Smooth muscle cell (in vitro differentiated cells): Measurements from ENCODE around the gene UBE2Q1. TPM values are rescaled to one million over a fixed set of nuclear protein-coding genes. Genes with fewer than 3 reads are reported as not detected.

Source experiments
- DNase-seq: peaks from one replicate; lab custom pipeline; 2025; ENCODE audit not compliant: unreplicated experiment; lab: John Stamatoyannopoulos, UW
- H2AFZ ChIP-seq: fragments of 200-600 bp; sonication (generic); 2 replicates; pipeline ENCODE4 v1.6.0; 2016; ENCODE audit warnings: antibody characterized with exemption, low read depth, mild to moderate bottlenecking
- H3F3A ChIP-seq: fragments of 200-600 bp; sonication (generic); 2 replicates; pipeline ENCODE4 v1.6.0; 2017; ENCODE audit warnings: antibody characterized with exemption, low read depth
- H3K27ac ChIP-seq: fragments of 200-600 bp; sonication (generic); 2 replicates; pipeline ENCODE4 v1.5.1; 2016; ENCODE audit warnings: low read depth, mild to moderate bottlenecking
- H3K27me3 ChIP-seq: fragments of 200-600 bp; sonication (generic); 2 replicates; pipeline ENCODE4 v1.6.1; 2016; ENCODE audit warnings: low read depth, mild to moderate bottlenecking
- H3K36me3 ChIP-seq: fragments of 200-600 bp; sonication (generic); 2 replicates; pipeline ENCODE4 v1.5.1; 2016; ENCODE audit warnings: low read depth
- H3K4me1 ChIP-seq: fragments of 200-600 bp; sonication (generic); 2 replicates; pipeline ENCODE4 v1.5.1; 2016; ENCODE audit warnings: low read depth
- H3K4me2 ChIP-seq: fragments of 200-600 bp; sonication (generic); 2 replicates; pipeline ENCODE4 v1.6.0; 2016; ENCODE audit warnings: mild to moderate bottlenecking
- H3K4me3 ChIP-seq: fragments of 200-600 bp; sonication (generic); 2 replicates; pipeline ENCODE4 v1.5.1; 2016; ENCODE audit warnings: mild to moderate bottlenecking
- H3K79me2 ChIP-seq: fragments of 200-600 bp; sonication (generic); 2 replicates; pipeline ENCODE4 v1.6.0; 2016; ENCODE audit warnings: low read depth, mild to moderate bottlenecking
- H3K9ac ChIP-seq: fragments of 200-600 bp; sonication (generic); 2 replicates; pipeline ENCODE4 v1.6.0; 2016; ENCODE audit warnings: low read depth
- H3K9me3 ChIP-seq: fragments of 200-600 bp; sonication (generic); replicated peaks from 2 replicates; pipeline ENCODE4 v1.5.1; 2016; ENCODE audit warnings: low read depth
- H4K20me1 ChIP-seq: fragments of 200-600 bp; sonication (generic); 2 replicates; pipeline ENCODE4 v1.6.0; 2016; ENCODE audit warnings: low read depth
- CTCF ChIP-seq: fragments of 200-600 bp; sonication (generic); IDR thresholded peaks from 2 replicates; pipeline ENCODE4 v1.5.1; 2017; ENCODE audit warnings: borderline replicate concordance, mild to moderate bottlenecking, antibody characterized with exemption; ENCODE audit not compliant: insufficient read depth, poor library complexity, severe bottlenecking
- WGBS: methylation state at CpG from one replicate; pipeline ENCODE4 v1.1.7; 2016; ENCODE audit warnings: low lambda C conversion rate; 5-methylcytosine and 5-hydroxymethylcytosine counted together
- polyA plus RNA-seq: library from polyadenylated mRNA; unstranded; fragments of >200 nt; fragmentation: Nextera tagmentation; extraction: Ambion mirVana; gene quantifications from 2 replicates; pipeline ENCODE4 v1.2.1, GENCODE V29; 2016
- total RNA-seq: library from RNA; depleted of rRNA; stranded (reverse); fragments of >200 nt; gene quantifications from 2 replicates; pipeline ENCODE4 v1.2.3, GENCODE V29; 2014

Gene UBE2Q1
- total and polyA plus RNA-seq, 2 experiments from 2014 or later, result 15.1 to 37.9 TPM

DNA sequence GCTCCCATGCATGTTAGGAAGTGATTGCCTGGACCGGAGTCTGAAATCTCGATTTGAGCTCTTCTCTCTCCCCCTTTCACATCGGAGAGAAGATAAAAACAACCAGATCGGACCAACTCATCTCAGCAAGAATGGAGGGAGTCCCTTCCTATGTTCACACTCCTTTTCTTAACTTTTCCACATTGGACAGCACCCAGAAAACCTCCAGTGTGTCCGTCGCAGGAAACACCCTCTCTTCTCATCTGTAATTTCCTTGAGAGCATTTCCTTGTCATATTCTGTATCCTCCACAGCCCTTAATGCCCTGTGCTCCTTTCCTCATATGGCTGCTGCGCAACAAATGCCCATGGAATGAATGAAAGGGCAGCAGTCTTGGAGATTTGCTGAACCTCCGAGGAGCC, 57.9 kb downstream of the UBE2Q1 start:
- Histone ChIP-seq H3K27me3 (peaks cover 67% of the 10 kb centered on the region), H3K4me1 (peaks cover 8% of the 10 kb centered on the region), H3K9me3 (no peaks in the 10 kb centered on the region), H3K27ac (no peak overlapping the region), H3K4me2 (no peak overlapping the region), H4K20me1 (no peaks in the 10 kb centered on the region), H3F3A (peaks cover 6% of the 10 kb centered on the region), H3K9ac (no peak overlapping the region), H3K36me3 (no peaks in the 10 kb centered on the region), H2AFZ (no peak overlapping the region), H3K79me2 (no peaks in the 10 kb centered on the region), H3K4me3 (no peak overlapping the region)
- no peak for DNase-seq
- no peak for TF ChIP-seq CTCF
- 92% methylated on average over 8 of the region's 8 CpGs for WGBS

DNA sequence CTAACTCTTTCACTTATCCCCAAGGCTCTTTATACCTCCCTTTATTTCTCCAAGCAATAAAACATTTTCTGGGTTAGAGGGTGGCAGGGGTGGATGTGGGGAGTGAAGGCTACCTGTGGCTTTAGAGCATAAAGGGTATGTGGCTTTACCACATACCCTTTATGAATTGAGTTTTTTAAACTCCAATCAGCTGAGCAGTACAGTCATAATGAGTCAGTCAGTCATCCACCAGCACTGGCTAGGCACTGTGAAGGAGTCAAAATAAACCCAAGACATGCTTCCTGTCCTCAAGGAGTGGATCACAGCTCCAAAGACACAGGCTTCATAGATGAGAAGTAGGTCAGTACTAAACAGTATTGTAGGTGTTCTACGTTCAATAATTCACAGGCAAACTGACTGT, 59.0 kb downstream of the UBE2Q1 start:
- Histone ChIP-seq H3K9ac (no peak overlapping the region), H3K4me2 (no peak overlapping the region), H2AFZ (no peak overlapping the region), H3K4me1 (peaks cover 8% of the 10 kb centered on the region), H3K36me3 (no peaks in the 10 kb centered on the region), H3K4me3 (no peak overlapping the region), H3K27ac (no peak overlapping the region), H3F3A (peaks cover 6% of the 10 kb centered on the region), H3K79me2 (no peaks in the 10 kb centered on the region), H3K9me3 (no peaks in the 10 kb centered on the region), H4K20me1 (no peaks in the 10 kb centered on the region), H3K27me3 (peaks cover 60% of the 10 kb centered on the region)
- DNase-seq, result no peak
- WGBS, result 93% methylated on average over 1 of the region's 1 CpG
- no peak for TF ChIP-seq CTCF

Other genes with a start within 250 kb of the UBE2Q1 start
- gene AQP10, start 237.6 kb downstream of the UBE2Q1 start, total RNA-seq, result not detected in 2 replicates
- gene AQP10, start 237.6 kb downstream of the UBE2Q1 start, polyA plus RNA-seq, result 0.14 TPM in 1 of 2 replicates, not detected in the other
- 49.1 and 57.6 TPM in 2 replicates for gene ATP8B2, start 233.1 kb downstream of the UBE2Q1 start, total RNA-seq
- gene ATP8B2, start 233.1 kb downstream of the UBE2Q1 start, polyA plus RNA-seq, result 19.6 and 20.7 TPM in 2 replicates
- 1.3 and 1.8 TPM in 2 replicates for gene IL6R, start 153.3 kb downstream of the UBE2Q1 start, total RNA-seq
- 1.9 TPM in 2 replicates for gene IL6R, start 153.3 kb downstream of the UBE2Q1 start, polyA plus RNA-seq
- gene TDRD10, start 56.4 kb downstream of the UBE2Q1 start, total RNA-seq, result 0.13 TPM in 1 of 2 replicates, not detected in the other
- gene TDRD10, start 56.4 kb downstream of the UBE2Q1 start, polyA plus RNA-seq, result 0.11 TPM in 1 of 2 replicates, not detected in the other
- 0.13 and 0.45 TPM in 2 replicates for gene SHE, start 56.2 kb downstream of the UBE2Q1 start, total RNA-seq
- gene SHE, start 56.2 kb downstream of the UBE2Q1 start, polyA plus RNA-seq, result 0.39 and 0.72 TPM in 2 replicates
- 1.8 TPM in 1 of 2 replicates, not detected in the other for gene CHRNB2, start 9.1 kb upstream of the UBE2Q1 start, total RNA-seq
- gene CHRNB2, start 9.1 kb upstream of the UBE2Q1 start, polyA plus RNA-seq, result not detected in 2 replicates
- 80.6 and 87.5 TPM in 2 replicates for gene ADAR, start 49.5 kb upstream of the UBE2Q1 start, total RNA-seq
- gene ADAR, start 49.5 kb upstream of the UBE2Q1 start, polyA plus RNA-seq, result 39.1 and 44.6 TPM in 2 replicates